ENCODE results near the gene ADRA2A. TPM values are rescaled to one million over a fixed set of nuclear protein-coding genes. Genes with fewer than 3 reads are reported as not detected.

The ADRA2A gene
- total and polyA plus RNA-seq, 12 donors: 0.32 to 9.6 (median 2.9) TPM

DNA sequence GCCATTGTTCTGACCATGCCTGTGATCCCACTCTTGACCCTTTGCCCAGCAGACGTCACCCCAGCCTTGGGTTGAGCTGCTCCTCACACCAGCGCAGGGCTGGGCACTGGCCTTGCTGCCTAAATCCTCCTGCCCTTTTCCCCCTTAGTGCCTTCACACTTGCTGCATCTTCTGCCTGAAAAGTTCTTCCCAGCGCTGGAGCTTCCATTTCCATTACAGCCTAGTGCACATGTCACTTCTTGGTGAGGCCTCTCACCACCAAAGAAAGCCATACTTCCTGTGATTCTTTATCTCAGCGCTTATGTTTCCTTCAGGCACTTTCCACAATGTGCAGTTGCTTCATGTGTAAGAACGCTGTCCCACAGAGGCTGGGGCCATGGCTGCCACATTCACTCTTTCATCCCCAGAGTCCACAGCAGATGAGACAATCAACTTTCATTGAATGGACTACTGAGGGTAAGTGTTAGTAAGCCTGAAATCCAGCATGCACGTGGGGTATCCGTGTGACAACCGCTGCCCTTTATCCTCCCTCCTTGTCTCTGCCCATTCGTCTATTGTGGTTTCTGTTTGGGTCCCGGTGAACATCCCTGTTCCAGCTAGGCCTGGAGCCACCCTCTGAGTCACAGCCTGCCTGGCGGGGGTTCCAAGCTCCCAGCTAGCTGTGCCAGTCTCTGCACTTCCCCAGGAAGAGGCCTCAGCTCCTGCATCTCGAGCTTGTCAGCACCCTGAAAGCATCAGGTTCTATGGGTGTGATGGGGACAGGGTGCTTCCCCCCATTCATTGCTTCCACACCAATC, 37.3 kb downstream of the ADRA2A start:
- 68 to 84% (median 75%) methylated on average over 12 of the region's 12 CpGs for WGBS, 4 donors
- no peak overlapping the region for H3K4me3 ChIP-seq
- H3K9me3 ChIP-seq (replicated peaks in 1 of 3): no peaks in the 10 kb centered on the region
- no peak overlapping the region for H3K27ac ChIP-seq
- H3K36me3 ChIP-seq (replicated peaks in 1 of 2): no peaks in the 10 kb centered on the region
- TF ChIP-seq POLR2A (IDR thresholded peaks at IDR 0.05): no peak
- TF ChIP-seq, protein P1, sequence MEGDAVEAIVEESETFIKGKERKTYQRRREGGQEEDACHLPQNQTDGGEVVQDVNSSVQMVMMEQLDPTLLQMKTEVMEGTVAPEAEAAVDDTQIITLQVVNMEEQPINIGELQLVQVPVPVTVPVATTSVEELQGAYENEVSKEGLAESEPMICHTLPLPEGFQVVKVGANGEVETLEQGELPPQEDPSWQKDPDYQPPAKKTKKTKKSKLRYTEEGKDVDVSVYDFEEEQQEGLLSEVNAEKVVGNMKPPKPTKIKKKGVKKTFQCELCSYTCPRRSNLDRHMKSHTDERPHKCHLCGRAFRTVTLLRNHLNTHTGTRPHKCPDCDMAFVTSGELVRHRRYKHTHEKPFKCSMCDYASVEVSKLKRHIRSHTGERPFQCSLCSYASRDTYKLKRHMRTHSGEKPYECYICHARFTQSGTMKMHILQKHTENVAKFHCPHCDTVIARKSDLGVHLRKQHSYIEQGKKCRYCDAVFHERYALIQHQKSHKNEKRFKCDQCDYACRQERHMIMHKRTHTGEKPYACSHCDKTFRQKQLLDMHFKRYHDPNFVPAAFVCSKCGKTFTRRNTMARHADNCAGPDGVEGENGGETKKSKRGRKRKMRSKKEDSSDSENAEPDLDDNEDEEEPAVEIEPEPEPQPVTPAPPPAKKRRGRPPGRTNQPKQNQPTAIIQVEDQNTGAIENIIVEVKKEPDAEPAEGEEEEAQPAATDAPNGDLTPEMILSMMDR (IDR thresholded peaks at IDR 0.05): no peak
- DNase-seq: peak in 2 of 7 donors; percentile 2 to 35
- H3K4me1 ChIP-seq (replicated peaks in 1 of 2): no peaks in the 10 kb centered on the region
- intact Hi-C loops (cut with DNase I): no loop called here
- no peaks in the 10 kb centered on the region for H3K27me3 ChIP-seq

DNA sequence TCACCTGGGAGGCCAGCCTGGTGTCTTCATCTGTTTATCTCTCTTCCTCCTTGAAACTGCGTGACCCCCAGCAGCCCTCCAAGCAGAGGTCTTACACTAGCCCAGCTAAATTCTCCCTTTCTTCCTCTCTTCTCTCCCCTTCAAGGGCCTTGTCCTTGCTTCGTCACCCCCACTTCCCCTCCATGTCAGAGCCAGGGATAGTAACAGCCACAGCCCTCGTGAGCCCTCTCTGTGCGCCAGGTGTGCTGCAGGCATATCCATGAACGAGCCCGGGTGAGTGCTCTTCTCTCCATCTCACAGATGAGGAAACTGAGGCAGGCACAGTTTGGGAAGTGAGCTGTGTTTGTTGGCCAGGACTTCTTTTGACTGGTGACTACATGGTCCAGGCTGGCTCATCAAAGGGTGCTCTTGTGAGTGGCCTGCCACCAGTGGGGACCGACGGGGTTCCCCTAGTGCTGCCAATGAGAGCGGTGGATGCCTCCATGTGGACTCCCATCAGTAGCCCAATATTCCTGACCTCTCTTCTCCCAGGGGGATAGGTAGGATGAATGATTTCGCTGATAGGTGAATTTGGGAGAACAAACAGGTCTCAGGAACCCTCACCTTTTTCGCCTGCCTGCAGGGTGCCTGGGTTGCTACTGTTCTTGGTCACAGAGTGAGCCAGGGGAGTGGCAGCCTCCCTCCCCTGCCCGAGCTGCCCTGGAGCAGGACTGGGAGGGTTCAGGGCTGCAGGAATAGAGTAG, 38.1 kb downstream of the ADRA2A start:
- DNase-seq: peak in 3 of 7 donors; percentile 1 to 20 (median 4)
- no peaks in the 10 kb centered on the region for H3K27me3 ChIP-seq
- H3K4me1 ChIP-seq (replicated peaks in 1 of 2): no peaks in the 10 kb centered on the region
- TF ChIP-seq, protein P1 (IDR thresholded peaks at IDR 0.05): no peak
- TF ChIP-seq POLR2A (IDR thresholded peaks at IDR 0.05): no peak
- no peaks in the 10 kb centered on the region for H3K36me3 ChIP-seq (replicated peaks in 1 of 2)
- intact Hi-C loops (cut with DNase I): no loop called here
- no peak overlapping the region for H3K27ac ChIP-seq
- no peak overlapping the region for H3K4me3 ChIP-seq
- WGBS, 4 donors: 84 to 92% (median 89%) methylated on average over 11 to 12 of the region's 12 CpGs
- no peaks in the 10 kb centered on the region for H3K9me3 ChIP-seq (replicated peaks in 1 of 3)

- Histone ChIP-seq H3K9me3 (replicated peaks in 1 of 3) (no peaks in the 10 kb centered on the region), H3K27ac (no peak overlapping the region), H3K36me3 (replicated peaks in 1 of 2) (no peaks in the 10 kb centered on the region), H3K4me1 (replicated peaks in 1 of 2) (no peaks in the 10 kb centered on the region), H3K27me3 (no peaks in the 10 kb centered on the region), H3K4me3 (no peak overlapping the region)
- intact Hi-C loops (cut with DNase I): no loop called here
- TF ChIP-seq, protein P1 (IDR thresholded peaks at IDR 0.05): no peak
- TF ChIP-seq POLR2A (IDR thresholded peaks at IDR 0.05): no peak
- DNase-seq: peak in 1 of 7 donors; percentile 1
- 86 to 90% (median 88%) methylated on average over 3 to 9 of the region's 9 CpGs for whole genome bisulfite sequencing, 4 donors
Measured at GRCh38 chr10:111116211-111116610, 39.4 kb downstream of the ADRA2A start.

DNA sequence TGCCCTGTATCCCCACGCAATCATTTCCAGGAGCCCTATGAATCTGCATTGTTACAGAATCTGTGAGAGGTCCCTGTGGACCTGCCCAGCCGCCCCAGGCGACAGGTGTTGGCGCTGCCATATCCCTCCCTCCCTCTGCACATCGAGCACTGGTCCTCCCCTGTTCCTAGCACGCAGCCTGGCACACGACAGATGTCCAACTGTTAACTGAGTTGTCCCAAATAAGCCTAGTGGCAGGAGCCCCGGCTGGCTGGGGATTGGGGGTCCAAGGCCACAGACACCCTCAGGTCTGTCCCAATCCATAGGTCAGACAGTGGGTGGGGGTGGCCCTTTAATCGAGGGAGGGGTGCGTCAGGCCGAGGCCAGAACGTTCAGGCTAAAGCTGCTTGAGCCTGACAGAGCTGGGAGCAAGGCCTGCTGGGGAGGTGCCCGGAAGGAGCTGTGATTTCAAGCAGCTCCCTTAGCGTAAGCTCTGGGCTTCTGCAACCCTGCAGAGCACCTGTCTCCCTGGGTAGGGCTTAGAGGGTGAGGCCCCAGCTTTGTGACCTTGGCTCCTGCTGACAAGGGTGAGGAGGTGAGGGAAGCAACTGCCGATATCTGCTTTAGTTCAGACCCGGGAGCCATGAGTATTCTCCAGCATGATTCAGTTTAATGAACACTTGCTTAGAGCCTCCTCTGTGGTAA, 40.1 kb downstream of the ADRA2A start:
- no peak for TF ChIP-seq POLR2A (IDR thresholded peaks at IDR 0.05)
- TF ChIP-seq, protein P1 (IDR thresholded peaks at IDR 0.05): no peak
- Histone ChIP-seq H3K27ac (no peak overlapping the region), H3K4me3 (no peak overlapping the region), H3K27me3 (no peaks in the 10 kb centered on the region), H3K4me1 (replicated peaks in 1 of 2) (no peaks in the 10 kb centered on the region), H3K36me3 (replicated peaks in 1 of 2) (no peaks in the 10 kb centered on the region), H3K9me3 (replicated peaks in 1 of 3) (no peaks in the 10 kb centered on the region)
- WGBS, 4 donors: 70 to 87% (median 82%) methylated on average over 6 to 16 of the region's 16 CpGs
- peak in 2 of 7 donors; percentile 5 to 10 for DNase-seq
- intact Hi-C loops (cut with DNase I): no loop called here
